IPS-18a (cell line): ENCODE results near the gene PCDHAC1.
A peak's percentile ranks its signal among the peaks of the same experiment; 100 is the strongest.
"Not testable (repeated sequence)": the region's sequence is repeated elsewhere in the genome, so short reads cannot be mapped to it uniquely, and the experiment has no call there.

ENCODE experiments used
- H3K27ac ChIP-seq: one replicate; pipeline ENCODE4 v1.5.1; 2013; ENCODE audit warnings: low read length
- H3K27me3 ChIP-seq: one replicate; pipeline ENCODE4 v1.6.1; 2013; ENCODE audit warnings: mild to moderate bottlenecking, low read length; ENCODE audit not compliant: control insufficient read depth, insufficient read depth
- H3K36me3 ChIP-seq: one replicate; pipeline ENCODE4 v1.6.1; 2013; ENCODE audit warnings: low read depth, low read length; ENCODE audit not compliant: control insufficient read depth
- H3K4me1 ChIP-seq: one replicate; pipeline ENCODE4 v1.6.1; 2013; ENCODE audit warnings: low read depth, low read length; ENCODE audit not compliant: control insufficient read depth
- H3K4me3 ChIP-seq: one replicate; pipeline ENCODE4 v1.5.1; 2013; ENCODE audit warnings: low read length
- H3K9ac ChIP-seq: one replicate; pipeline ENCODE4 v1.6.1; 2013; ENCODE audit warnings: mild to moderate bottlenecking, low read length, moderate library complexity
- H3K9me3 ChIP-seq: one replicate; pipeline ENCODE4 v1.6.1; 2013; ENCODE audit warnings: low read depth, low read length; ENCODE audit not compliant: control insufficient read depth

The PCDHAC1 gene

GRCh38 chr5:140925806-140926442 lies at the start of gene PCDHAC1:
PCDHAC1 (plus strand) TSS chr5:140926299; CDS start chr5:140926893, 594 bp downstream.
- Histone ChIP-seq H3K27ac (no peak within 1 kb of the TSS), H3K9me3 (no peaks in the 10 kb centered on the region), H3K27me3 (peaks cover 50% of the 10 kb centered on the region), H3K36me3 (no peaks in the 10 kb centered on the region), H3K4me3 (peak within 1 kb of the TSS; percentile 77), H3K4me1 (peaks cover 14% of the 10 kb centered on the region), H3K9ac (peak within 1 kb of the TSS; percentile 52)

GRCh38 chr5:140876541-140877261 lies 49.4 kb upstream of the PCDHAC1 start:
- not testable (repeated sequence) for H3K27ac ChIP-seq, H3K9me3 ChIP-seq, H3K9ac ChIP-seq, H3K36me3 ChIP-seq, H3K27me3 ChIP-seq, H3K4me1 ChIP-seq
- peak overlapping the region; percentile 92 for H3K4me3 ChIP-seq

GRCh38 chr5:140877262-140877581 lies 48.9 kb upstream of the PCDHAC1 start:
- no peak overlapping the region for H3K9ac ChIP-seq
- H3K4me3 ChIP-seq, result no peak overlapping the region
- no peaks in the 10 kb centered on the region for H3K27me3 ChIP-seq
- H3K27ac ChIP-seq, result no peak overlapping the region
- H3K4me1 ChIP-seq, result peaks cover 2% of the 10 kb centered on the region
- H3K9me3 ChIP-seq, result no peaks in the 10 kb centered on the region
- H3K36me3 ChIP-seq, result no peaks in the 10 kb centered on the region

GRCh38 chr5:140881889-140882590 lies 44.1 kb upstream of the PCDHAC1 start, which contains the start of gene PCDHA13:
PCDHA13 (plus strand) TSS chr5:140882124; CDS start chr5:140882269, 145 bp downstream.
- Histone ChIP-seq H3K27me3 (no peaks in the 10 kb centered on the region), H3K9me3 (no peaks in the 10 kb centered on the region), H3K27ac (no peak within 1 kb of the TSS), H3K9ac (peak within 1 kb of the TSS; percentile 51), H3K4me3 (peak within 1 kb of the TSS; percentile 66), H3K4me1 (no peaks in the 10 kb centered on the region), H3K36me3 (no peaks in the 10 kb centered on the region)

GRCh38 chr5:140882591-140882899 lies 43.6 kb upstream of the PCDHAC1 start:
- Histone ChIP-seq H3K27ac (no peak overlapping the region), H3K4me1 (no peaks in the 10 kb centered on the region), H3K9me3 (no peaks in the 10 kb centered on the region), H3K9ac (peak overlapping the region; percentile 51), H3K27me3 (no peaks in the 10 kb centered on the region), H3K36me3 (no peaks in the 10 kb centered on the region), H3K4me3 (peak overlapping the region; percentile 66)

- Histone ChIP-seq H3K9ac (no peak overlapping the region), H3K4me3 (no peak overlapping the region), H3K9me3 (no peaks in the 10 kb centered on the region), H3K27me3 (no peaks in the 10 kb centered on the region), H3K27ac (no peak overlapping the region), H3K4me1 (no peaks in the 10 kb centered on the region), H3K36me3 (no peaks in the 10 kb centered on the region)
Observed at GRCh38 chr5:140883373-140883772, 42.7 kb upstream of the PCDHAC1 start.

GRCh38 chr5:140883927-140884697 lies 42.0 kb upstream of the PCDHAC1 start:
- Histone ChIP-seq H3K4me3 (no peak overlapping the region), H3K36me3 (no peaks in the 10 kb centered on the region), H3K9ac (no peak overlapping the region), H3K4me1 (no peaks in the 10 kb centered on the region), H3K27ac (no peak overlapping the region), H3K27me3 (no peaks in the 10 kb centered on the region), H3K9me3 (no peaks in the 10 kb centered on the region)

- H3K27me3 ChIP-seq, result no peaks in the 10 kb centered on the region
- H3K9me3 ChIP-seq, result no peaks in the 10 kb centered on the region
- no peak overlapping the region for H3K27ac ChIP-seq
- no peaks in the 10 kb centered on the region for H3K4me1 ChIP-seq
- no peaks in the 10 kb centered on the region for H3K36me3 ChIP-seq
- no peak overlapping the region for H3K4me3 ChIP-seq
- no peak overlapping the region for H3K9ac ChIP-seq
Observed at GRCh38 chr5:140916325-140916724, 9.8 kb upstream of the PCDHAC1 start.

GRCh38 chr5:140923601-140924000 lies 2.5 kb upstream of the PCDHAC1 start:
- no peak overlapping the region for H3K9ac ChIP-seq
- peaks cover 43% of the 10 kb centered on the region for H3K27me3 ChIP-seq
- H3K4me1 ChIP-seq, result peaks cover 14% of the 10 kb centered on the region

GRCh38 chr5:140926443-140927227 lies 536 bp downstream of the PCDHAC1 start:
- H3K9me3 ChIP-seq, result no peaks in the 10 kb centered on the region
- H3K27ac ChIP-seq, result no peak overlapping the region
- peak overlapping the region; percentile 52 for H3K9ac ChIP-seq
- no peaks in the 10 kb centered on the region for H3K36me3 ChIP-seq
- peaks cover 14% of the 10 kb centered on the region for H3K4me1 ChIP-seq
- H3K4me3 ChIP-seq, result peak overlapping the region; percentile 77
- peaks cover 50% of the 10 kb centered on the region for H3K27me3 ChIP-seq

More at GRCh38 chr5:140923601-140924000, 2.5 kb upstream of the PCDHAC1 start:
- Histone ChIP-seq H3K36me3 (no peaks in the 10 kb centered on the region), H3K27ac (no peak overlapping the region), H3K4me3 (no peak overlapping the region), H3K9me3 (no peaks in the 10 kb centered on the region)

- Histone ChIP-seq H3K4me3 (peak overlapping the region; percentile 77), H3K4me1 (peaks cover 14% of the 10 kb centered on the region), H3K27ac (no peak overlapping the region), H3K9me3 (no peaks in the 10 kb centered on the region), H3K36me3 (no peaks in the 10 kb centered on the region), H3K9ac (peak overlapping the region; percentile 42), H3K27me3 (peaks cover 50% of the 10 kb centered on the region)
Observed at GRCh38 chr5:140927228-140927573, 1.1 kb downstream of the PCDHAC1 start.
